HCT116 (cell line): ENCODE measurements around the gene KCNK4. TPM values are rescaled to one million over a fixed set of nuclear protein-coding genes. Genes with fewer than 3 reads are reported as not detected.

Experiments
- ATAC-seq: fragments of 200-7000 bp; cut with Tn5 transposase; 2 replicates; pipeline ENCODE4 v1.9.1; 2020; ENCODE audit warnings: mild to moderate bottlenecking, moderate library complexity
- BruUV-seq: library from RNA; stranded (reverse); fragments of 400-500 nt; replicated peaks from 2 replicates; lab custom pipeline; 2021; lab: Mats Ljungman, UMichigan
- CTCF ChIA-PET: fragments of 300-600 bp; sonication (Branson Sonifier 250); formaldehyde crosslinking; loops from one replicate; lab custom pipeline; 2021; ENCODE audit warnings: antibody characterized with exemption; lab: Charles Lee
- POLR2A ChIA-PET: fragments of 300-600, 350-600 bp; sonication (Branson Sonifier 250); formaldehyde crosslinking; loops from one replicate; lab custom pipeline; 2021; ENCODE audit warnings: antibody characterized with exemption; lab: Charles Lee
- RAD21 ChIA-PET, 2 experiments: fragments of 300-600 bp; sonication (Branson Sonifier 250); formaldehyde crosslinking; loops; one replicate each; lab custom pipeline; 2023; ENCODE audit warnings: low total read pairs in 2 of 2; ENCODE audit not compliant: uncharacterized antibody in 2 of 2, unreplicated experiment in 2 of 2, low non-redundant PET in 1 of 2; lab: Charles Lee
- DNase-seq: peaks from one replicate; pipeline ENCODE4 v3.0.0-alpha.2; 2010; ENCODE audit warnings: low read depth, low spot score
- H2AFZ ChIP-seq: fragments of 200-600 bp; shearing (Covaris generic), sonication (generic); 2 replicates; pipeline ENCODE4 v1.6.1; 2017; ENCODE audit warnings: low read depth, mixed run types, mixed read lengths, antibody characterized with exemption, low read length; ENCODE audit not compliant: poor library complexity, severe bottlenecking
- H3K27ac ChIP-seq: 2 replicates; pipeline ENCODE4 v1.5.1; 2012; ENCODE audit warnings: low read depth, low read length
- H3K27me3 ChIP-seq: fragments of 200-600 bp; sonication (generic); 2 replicates; pipeline ENCODE4 v1.6.1; 2016; ENCODE audit warnings: mixed run types, low read length, mixed read lengths; ENCODE audit not compliant: insufficient read depth
- H3K36me3 ChIP-seq, 2 experiments: fragments of 200-500 bp in 1 of 2; fragments of 200-600 bp in 1 of 2; sonication (Bioruptor generic) in 1 of 2; sonication (generic) in 1 of 2; 2 replicates each; pipeline versions ENCODE4 v1.5.1 to v1.6.1; 2014 to 2016; ENCODE audit warnings: low read length in 2 of 2, inconsistent platforms in 1 of 2, mixed read lengths in 1 of 2, mixed run types in 1 of 2; ENCODE audit not compliant: insufficient read depth in 2 of 2, control insufficient read depth in 1 of 2
- H3K4me1 ChIP-seq, 2 experiments: fragments of 200-600 bp in 1 of 2; sonication (generic) in 1 of 2; 2 replicates each; pipeline versions ENCODE4 v1.5.1 to v1.6.1; 2012 to 2017; ENCODE audit warnings: low read length in 2 of 2, inconsistent platforms in 1 of 2, mild to moderate bottlenecking in 1 of 2, mixed read lengths in 1 of 2, mixed run types in 1 of 2, moderate library complexity in 1 of 2; ENCODE audit not compliant: insufficient read depth in 2 of 2, control insufficient read depth in 1 of 2
- H3K4me2 ChIP-seq: fragments of 200-600 bp; sonication (generic); 2 replicates; pipeline ENCODE4 v1.6.1; 2017; ENCODE audit warnings: mixed run types, low read length, mixed read lengths
- H3K4me3 ChIP-seq, 2 experiments: fragments of 200-600 bp in 1 of 2; sonication (generic) in 1 of 2; replicated peaks in 1 of 2; 2 replicates each; pipeline ENCODE4 v1.5.1; 2011 to 2016; ENCODE audit warnings: low read length in 2 of 2, control low read depth in 1 of 2, low read depth in 1 of 2, mild to moderate bottlenecking in 1 of 2, mixed read lengths in 1 of 2, mixed run types in 1 of 2
- H3K79me2 ChIP-seq: fragments of 200-600 bp; sonication (generic); 2 replicates; pipeline ENCODE4 v1.6.1; 2017; ENCODE audit warnings: mild to moderate bottlenecking, mixed run types, low read length, moderate library complexity, mixed read lengths; ENCODE audit not compliant: insufficient read depth
- H3K9ac ChIP-seq: fragments of 200-600 bp; sonication (generic); 2 replicates; pipeline ENCODE4 v1.6.1; 2016; ENCODE audit warnings: low read length, mixed read lengths
- H3K9me2 ChIP-seq: fragments of 200-600 bp; sonication (generic), shearing (Covaris generic); 2 replicates; pipeline ENCODE4 v1.6.1; 2017; ENCODE audit warnings: mixed run types, mild to moderate bottlenecking, moderate library complexity; ENCODE audit not compliant: insufficient read depth
- H3K9me3 ChIP-seq, 2 experiments: fragments of 200-500 bp in 1 of 2; fragments of 200-600 bp in 1 of 2; sonication (Bioruptor generic) in 1 of 2; sonication (generic) in 1 of 2; 2 replicates each; pipeline ENCODE4 v1.6.1; 2014 to 2017; ENCODE audit warnings: low read length in 2 of 2, mixed read lengths in 2 of 2, inconsistent platforms in 1 of 2, low read depth in 1 of 2, mild to moderate bottlenecking in 1 of 2, mixed run types in 1 of 2, moderate library complexity in 1 of 2; ENCODE audit not compliant: control insufficient read depth in 1 of 2, insufficient read depth in 1 of 2
- H4K20me1 ChIP-seq: fragments of 200-600 bp; sonication (generic), shearing (Covaris generic); 2 replicates; pipeline ENCODE4 v1.6.1; 2017; ENCODE audit warnings: mixed run types, mild to moderate bottlenecking, moderate library complexity; ENCODE audit not compliant: insufficient read depth
- CBX3 ChIP-seq: IDR thresholded peaks from 2 replicates; pipeline ENCODE4 v1.6.1; 2012; ENCODE audit warnings: low read depth
- CEBPB ChIP-seq: IDR thresholded peaks from 2 replicates; pipeline ENCODE4 v1.6.1; 2012; ENCODE audit warnings: low read depth
- EGR1 ChIP-seq: IDR thresholded peaks from 2 replicates; pipeline ENCODE4 v1.6.1; 2012; ENCODE audit warnings: low read depth
- ELF1 ChIP-seq: IDR thresholded peaks from 2 replicates; pipeline ENCODE4 v1.6.1; 2012; ENCODE audit warnings: low read depth, borderline replicate concordance
- EZH2 ChIP-seq: fragments of 200-600 bp; sonication (generic); IDR thresholded peaks from 2 replicates; pipeline ENCODE4 v1.6.1; 2017; ENCODE audit warnings: antibody characterized with exemption, mixed run types
- EZH2phosphoT487 ChIP-seq: fragments of 200-600 bp; IDR thresholded peaks from 2 replicates; pipeline ENCODE4 v1.6.1; 2018; ENCODE audit warnings: antibody characterized with exemption, borderline replicate concordance
- FOSL1 ChIP-seq: IDR thresholded peaks from 2 replicates; pipeline ENCODE4 v1.6.1; 2012; ENCODE audit warnings: low read depth
- JUND ChIP-seq: IDR thresholded peaks from 2 replicates; pipeline ENCODE4 v1.6.1; 2012
- RAD21 ChIP-seq: IDR thresholded peaks from 2 replicates; pipeline ENCODE4 v1.6.1; 2012; ENCODE audit warnings: low read depth, mild to moderate bottlenecking
- SIN3A ChIP-seq: IDR thresholded peaks from 2 replicates; pipeline ENCODE4 v1.6.1; 2012; ENCODE audit warnings: low read depth
- SRF ChIP-seq: IDR thresholded peaks from 2 replicates; pipeline ENCODE4 v1.6.1; 2012; ENCODE audit warnings: low read depth
- TCF7L2 ChIP-seq: IDR thresholded peaks from 2 replicates; pipeline ENCODE4 v1.7.0; 2011; ENCODE audit warnings: borderline replicate concordance, inconsistent platforms; ENCODE audit not compliant: insufficient read depth, insufficient read length; ENCODE audit errors: extremely low read depth
- YY1 ChIP-seq: IDR thresholded peaks from 2 replicates; pipeline ENCODE4 v1.6.1; 2011; ENCODE audit warnings: low read length, low read depth, moderate library complexity, mild to moderate bottlenecking; ENCODE audit not compliant: insufficient replicate concordance; ENCODE audit errors: extremely low read depth
- ZFX ChIP-seq: fragments of 450-650 bp; IDR thresholded peaks from 2 replicates; pipeline ENCODE4 v1.6.1; 2017
- ZNF274 ChIP-seq: fragments of 200-500 bp; sonication (Bioruptor generic); IDR thresholded peaks from 2 replicates; pipeline ENCODE4 v1.6.1; 2014; ENCODE audit warnings: mild to moderate bottlenecking, low read depth, low read length, inconsistent platforms
- intact Hi-C: fragments of 100-400 bp; cut with micrococcal nuclease; formaldehyde crosslinking; loops from 2 replicates; pipeline ENCODE4 v1.10.0; 2022
- total RNA-seq: library from RNA; stranded (reverse); gene quantifications from one replicate; pipeline ENCODE4 v1.2.1, GENCODE V29; 2021; ENCODE audit not compliant: unreplicated experiment
- TF ChIP-seq, protein P1 (sequence below), 3 experiments: fragments of 200-600 bp in 1 of 3; sonication (generic) in 1 of 3; IDR thresholded peaks in 2 of 3; conservative IDR thresholded peaks in 1 of 3; 2 replicates each; pipeline ENCODE4 v1.5.1; 2012 to 2017; ENCODE audit warnings: low read depth in 2 of 3, low read length in 2 of 3, antibody characterized with exemption in 1 of 3, borderline replicate concordance in 1 of 3, control low read depth in 1 of 3, mild to moderate bottlenecking in 1 of 3, mixed read lengths in 1 of 3, mixed run types in 1 of 3, moderate library complexity in 1 of 3; ENCODE audit not compliant: insufficient read depth in 1 of 3
- TF ChIP-seq, protein P2 (sequence below): IDR thresholded peaks from 2 replicates; pipeline ENCODE4 v1.6.1; 2012

The KCNK4 gene
- total RNA-seq, 1 experiment from 2014 or later = not detected

DNA sequence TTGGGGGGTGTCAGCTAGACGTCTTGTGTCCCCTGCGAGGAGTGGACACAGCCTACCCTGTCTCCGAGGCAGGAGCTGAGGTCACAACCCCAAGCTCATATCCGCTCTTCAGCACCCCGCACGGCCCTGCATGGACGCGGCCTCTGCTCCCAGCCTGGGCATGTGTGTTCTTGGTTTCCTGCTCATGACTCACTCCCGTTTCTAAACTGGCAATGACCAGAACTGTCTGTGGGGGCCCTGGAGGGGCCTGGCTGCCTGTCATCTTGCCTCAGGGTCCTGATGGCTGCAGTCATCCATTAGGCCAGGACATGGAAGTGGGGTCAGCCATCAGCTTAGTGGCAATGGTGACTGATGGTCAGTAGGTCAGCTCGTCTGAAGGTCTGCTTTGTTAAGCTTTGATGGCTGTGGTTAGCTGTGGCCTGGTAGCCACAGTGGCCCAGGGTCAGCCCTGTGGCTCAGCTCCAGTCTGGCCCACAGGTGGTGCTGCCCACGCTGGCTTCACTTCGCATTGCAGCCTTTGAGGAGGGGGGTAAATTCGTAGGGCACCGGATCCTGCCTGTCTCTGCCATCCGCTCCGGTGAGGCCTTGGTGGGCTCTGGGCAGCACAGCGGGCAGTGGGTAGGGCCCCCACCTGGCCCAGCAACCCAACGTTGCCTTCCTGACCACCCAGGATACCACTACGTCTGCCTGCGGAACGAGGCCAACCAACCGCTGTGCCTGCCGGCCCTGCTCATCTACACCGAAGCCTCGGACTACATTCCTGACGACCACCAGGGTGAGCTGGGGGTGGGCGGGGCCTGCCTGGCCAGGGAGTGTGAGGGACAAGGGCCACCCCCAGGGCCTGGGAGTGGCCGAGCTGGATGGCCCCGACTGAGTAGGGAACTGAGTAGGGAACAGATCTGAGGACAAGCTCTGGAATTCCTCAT is 27.8 kb upstream of the KCNK4 start (continued):
- TF ChIP-seq TCF7L2 (no peak), SRF (no peak), YY1 (no peak), EZH2phosphoT487 (no peak)
- TF ChIP-seq, protein P1, sequence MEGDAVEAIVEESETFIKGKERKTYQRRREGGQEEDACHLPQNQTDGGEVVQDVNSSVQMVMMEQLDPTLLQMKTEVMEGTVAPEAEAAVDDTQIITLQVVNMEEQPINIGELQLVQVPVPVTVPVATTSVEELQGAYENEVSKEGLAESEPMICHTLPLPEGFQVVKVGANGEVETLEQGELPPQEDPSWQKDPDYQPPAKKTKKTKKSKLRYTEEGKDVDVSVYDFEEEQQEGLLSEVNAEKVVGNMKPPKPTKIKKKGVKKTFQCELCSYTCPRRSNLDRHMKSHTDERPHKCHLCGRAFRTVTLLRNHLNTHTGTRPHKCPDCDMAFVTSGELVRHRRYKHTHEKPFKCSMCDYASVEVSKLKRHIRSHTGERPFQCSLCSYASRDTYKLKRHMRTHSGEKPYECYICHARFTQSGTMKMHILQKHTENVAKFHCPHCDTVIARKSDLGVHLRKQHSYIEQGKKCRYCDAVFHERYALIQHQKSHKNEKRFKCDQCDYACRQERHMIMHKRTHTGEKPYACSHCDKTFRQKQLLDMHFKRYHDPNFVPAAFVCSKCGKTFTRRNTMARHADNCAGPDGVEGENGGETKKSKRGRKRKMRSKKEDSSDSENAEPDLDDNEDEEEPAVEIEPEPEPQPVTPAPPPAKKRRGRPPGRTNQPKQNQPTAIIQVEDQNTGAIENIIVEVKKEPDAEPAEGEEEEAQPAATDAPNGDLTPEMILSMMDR (IDR thresholded peaks at IDR 0.05 in 2 of 3, conservative IDR thresholded peaks at IDR 0.05 in 1 of 3; ENCODE audit: borderline replicate concordance in 1 of 3, insufficient read depth in 1 of 3, low read depth in 2 of 3, low read length in 2 of 3) = no peak

DNA sequence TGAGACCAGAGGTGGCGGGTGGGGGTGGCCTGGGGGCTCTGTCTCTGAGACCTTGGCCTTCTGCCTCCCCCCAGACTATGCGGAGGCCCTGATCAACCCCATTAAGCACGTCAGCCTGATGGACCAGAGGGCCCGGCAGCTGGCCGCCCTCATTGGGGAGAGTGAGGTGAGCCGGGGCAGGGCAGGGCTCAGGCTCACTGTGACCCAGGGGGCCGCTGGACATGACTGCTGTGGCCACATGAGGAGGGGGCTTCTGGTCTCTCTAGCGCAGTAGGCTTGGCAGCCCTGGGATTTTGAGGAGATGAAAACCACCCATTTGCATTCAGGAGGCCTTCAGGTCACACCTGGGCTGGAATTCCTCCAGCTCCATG is 27.2 kb upstream of the KCNK4 start:
- no peak overlapping the region for H3K4me2 ChIP-seq
- intact Hi-C loops = no loop called here
- DNase-seq = no peak
- no peak overlapping the region for H3K27ac ChIP-seq
- no peaks in the 10 kb centered on the region for H3K9me2 ChIP-seq
- no peak overlapping the region for H3K4me3 ChIP-seq
- ChIA-PET RAD21 (no interaction called here), POLR2A (no interaction called here), CTCF (interaction anchor here (1.4 kb wide), 1 partner anchor 14 kb away, joined by 4 read pairs; no protein-coding TSS in a partner anchor)
- H3K9me3 ChIP-seq = no peaks in the 10 kb centered on the region
- H3K27me3 ChIP-seq = no peaks in the 10 kb centered on the region
- no peak for ATAC-seq
- no peak overlapping the region for H3K9ac ChIP-seq
- BruUV-seq = no TSS peak
- peaks cover 2% of the 10 kb centered on the region; the same call in 1 of the 2 replicates for H3K79me2 ChIP-seq
- no peaks in the 10 kb centered on the region for H4K20me1 ChIP-seq
- H3K36me3 ChIP-seq = peaks cover 15 to 46% of the 10 kb centered on the region in 2 experiments; a peak in 3 of 4 replicates
- TF ChIP-seq CBX3 (no peak), SIN3A (no peak), ZNF274 (no peak), CEBPB (no peak), TCF7L2 (no peak), RAD21 (no peak), EGR1 (no peak), ZFX (no peak), FOSL1 (no peak), SRF (no peak), EZH2 (no peak), JUND (no peak), ELF1 (no peak)
- TF ChIP-seq, protein P2, sequence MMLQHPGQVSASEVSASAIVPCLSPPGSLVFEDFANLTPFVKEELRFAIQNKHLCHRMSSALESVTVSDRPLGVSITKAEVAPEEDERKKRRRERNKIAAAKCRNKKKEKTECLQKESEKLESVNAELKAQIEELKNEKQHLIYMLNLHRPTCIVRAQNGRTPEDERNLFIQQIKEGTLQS = no peak
- peaks cover 13 to 14% of the 10 kb centered on the region in 2 experiments; a peak in 3 of 4 replicates for H3K4me1 ChIP-seq
- H2AFZ ChIP-seq = no peak overlapping the region
